K562 (cell line): ENCODE measurements around the gene RUNX1. TPM values are rescaled to one million over a fixed set of nuclear protein-coding genes. Genes with fewer than 3 reads are reported as not detected.

ENCODE experiments used
- ATAC-seq: fragments of 200-7000 bp; cut with Tn5 transposase; 3 replicates; pipeline ENCODE4 v1.9.1; 2020; ENCODE audit warnings: moderate library complexity
- BruUV-seq: library from RNA; stranded (reverse); fragments of 400-500 nt; replicated peaks from 2 replicates; lab custom pipeline; 2021; lab: Mats Ljungman, UMichigan
- CTCF ChIA-PET: fragments of 300-600 bp; formaldehyde crosslinking; extraction: SDS; loops from one replicate; lab custom pipeline; 2021; ENCODE audit warnings: low intra/inter-chr PET ratio; lab: Yijun Ruan, JAX
- POLR2A ChIA-PET: fragments of 300-600, 350-650 bp; sonication (Branson Sonifier 250); formaldehyde crosslinking; extraction: SDS; loops from one replicate; lab custom pipeline; 2021; ENCODE audit warnings: antibody characterized with exemption, inconsistent platforms; lab: Yijun Ruan, JAX
- DNase-seq, 4 experiments: peaks; one replicate each; pipeline versions ENCODE4 v3.0.0 to v3.0.0-alpha.2; 2011 to 2018; ENCODE audit warnings: low spot score in 3 of 4, mixed read lengths in 3 of 4; ENCODE audit errors: extremely low read depth in 1 of 4
- FAIRE-seq: peaks from 2 replicates; lab custom pipeline; 2011; peaks lifted over from hg19 to GRCh38; lab: Jason Lieb, UNC
- H2AFZ ChIP-seq: 2 replicates; pipeline ENCODE4 v1.6.0; 2011; ENCODE audit warnings: low read depth, low read length, control low read depth, inconsistent platforms
- H3K27ac ChIP-seq: fragments of 200-600 bp; 3 replicates; pipeline ENCODE4 v1.8.0; 2011; ENCODE audit warnings: low read depth, mild to moderate bottlenecking, control low read depth, inconsistent platforms, low read length, moderate library complexity, mixed read lengths; ENCODE audit errors: extremely low read depth
- H3K27me3 ChIP-seq, 2 experiments: fragments of 300-600 bp in 1 of 2; 2 replicates in 1 of 2; 3 replicates in 1 of 2; pipeline versions ENCODE4 v1.6.0 to v1.8.0; 2011; ENCODE audit warnings: inconsistent platforms in 2 of 2, low read length in 2 of 2, mild to moderate bottlenecking in 1 of 2, mixed read lengths in 1 of 2, moderate library complexity in 1 of 2; ENCODE audit not compliant: control insufficient read depth in 2 of 2, insufficient read depth in 2 of 2
- H3K36me3 ChIP-seq: fragments of 300-600 bp; 3 replicates; pipeline ENCODE4 v1.8.0; 2011; ENCODE audit warnings: mild to moderate bottlenecking, low read length, inconsistent platforms; ENCODE audit not compliant: control insufficient read depth, insufficient read depth
- H3K4me1 ChIP-seq, 2 experiments: fragments of 200-600 bp in 1 of 2; replicated peaks in 1 of 2; 2 replicates in 1 of 2; 3 replicates in 1 of 2; pipeline versions ENCODE4 v1.5.1 to v1.8.0; 2011; ENCODE audit warnings: inconsistent platforms in 2 of 2, low read length in 2 of 2, mild to moderate bottlenecking in 1 of 2, mixed read lengths in 1 of 2, moderate library complexity in 1 of 2; ENCODE audit not compliant: control insufficient read depth in 2 of 2, insufficient read depth in 2 of 2
- H3K4me2 ChIP-seq: 2 replicates; pipeline ENCODE4 v1.6.1; 2011; ENCODE audit warnings: low read length, control low read depth, inconsistent platforms, mixed read lengths; ENCODE audit not compliant: insufficient read depth
- H3K4me3 ChIP-seq: fragments of 200-600 bp; sonication (generic), shearing (Covaris generic); 2 replicates; pipeline ENCODE4 v1.5.1; 2016; ENCODE audit warnings: control low read depth, inconsistent platforms
- H3K79me2 ChIP-seq: fragments of 200-600 bp; 3 replicates; pipeline ENCODE4 v1.8.0; 2011; ENCODE audit warnings: low read length, inconsistent platforms; ENCODE audit not compliant: control insufficient read depth, insufficient read depth
- H3K9ac ChIP-seq, 2 experiments: 2 replicates each; pipeline versions ENCODE4 v1.6.0 to v1.6.1; 2011; ENCODE audit warnings: low read depth in 2 of 2, low read length in 2 of 2, control low read depth in 1 of 2, inconsistent platforms in 1 of 2, mild to moderate bottlenecking in 1 of 2, mixed read lengths in 1 of 2; ENCODE audit not compliant: insufficient read depth in 1 of 2
- H3K9me1 ChIP-seq: one replicate; pipeline ENCODE4 v1.6.0; 2011; ENCODE audit warnings: inconsistent platforms, mild to moderate bottlenecking, low read length, moderate library complexity; ENCODE audit not compliant: control insufficient read depth, insufficient read depth
- H3K9me3 ChIP-seq: replicated peaks from 2 replicates; pipeline ENCODE4 v1.5.1; 2011; ENCODE audit warnings: low read depth, low read length, inconsistent platforms; ENCODE audit not compliant: control insufficient read depth, insufficient read depth
- H4K20me1 ChIP-seq: replicated peaks from 2 replicates; pipeline ENCODE4 v1.6.1; 2011; ENCODE audit warnings: low read length, inconsistent platforms, mixed read lengths; ENCODE audit not compliant: control insufficient read depth, insufficient read depth
- WGBS: fragments of 100-300 bp; shearing (Covaris generic); methylation state at CpG from one replicate; pipeline ENCODE4 v1.1.6; 2016; ENCODE audit warnings: low coverage, mixed read lengths; ENCODE audit not compliant: insufficient coverage; ENCODE audit errors: missing lambda C conversion rate; 5-methylcytosine and 5-hydroxymethylcytosine counted together
- in situ Hi-C: fragments of 300-500 bp; cut with MboI; formaldehyde crosslinking; loops from 4 replicates; pipeline ENCODE4 v1.15.0; 2018; ENCODE audit warnings: inconsistent platforms, mixed read lengths
- intact Hi-C: fragments of 100-400 bp; cut with micrococcal nuclease; formaldehyde crosslinking; loops from 2 replicates; pipeline ENCODE4 v1.14.2; 2022
- polyA plus RNA-seq, 8 experiments: library from polyadenylated mRNA; depleted of rRNA in 4 of 8; stranded (reverse) in 5 of 8; unstranded in 3 of 8; fragments of >200 nt; fragmentation: Nextera tagmentation in 2 of 8; fragmentation: Illumina TruSeq in 1 of 8; extraction: Ambion mirVana in 2 of 8; extraction: Trizol in 1 of 8; gene quantifications; 2 replicates each; pipeline versions ENCODE4 v1.2.1 to v1.2.3, GENCODE V29; 2011 to 2014; ENCODE audit warnings: inconsistent platforms in 1 of 8, missing spikeins in 1 of 8
- total RNA-seq, 7 experiments: library from RNA; depleted of rRNA in 6 of 7; stranded (reverse); fragments of >200 nt in 6 of 7; fragmentation: Illumina TruSeq in 2 of 7; extraction: Trizol in 2 of 7; gene quantifications; 2 replicates each; pipeline versions ENCODE4 v1.2.1 to v1.2.3, GENCODE V29; 2011 to 2021; ENCODE audit warnings: low replicate concordance in 1 of 7
- TF ChIP-seq, protein P1 (sequence below): fragments of 450-650 bp; IDR thresholded peaks from 2 replicates; pipeline ENCODE4 v1.6.1; 2018; ENCODE audit not compliant: partially characterized antibody
- TF ChIP-seq, protein P2 (sequence below): fragments of 450-650 bp; formaldehyde crosslinking; conservative IDR thresholded peaks from 2 replicates; pipeline ENCODE4 v1.4.0; 2022; ENCODE audit warnings: mild to moderate bottlenecking, missing genetic modification characterization

Gene RUNX1
- total and polyA plus RNA-seq, 9 of the 15 experiments (the other 6 are each of a cell fraction or from before 2014, with no cell fraction given): 2.2 to 68.6 (median 17.8) TPM

GRCh38 chr21:34840693-34841092 lies 208.4 kb downstream of the RUNX1 start:
- no peak overlapping the region for H3K4me2 ChIP-seq
- H3K36me3 ChIP-seq: peaks cover 85% of the 10 kb centered on the region
- intact Hi-C loops: no loop called here
- 92% methylated on average over 4 of the region's 4 CpGs for WGBS
- H3K4me1 ChIP-seq: no peaks in the 10 kb centered on the region
- POLR2A ChIA-PET: no interaction called here
- TF ChIP-seq, protein P1, sequence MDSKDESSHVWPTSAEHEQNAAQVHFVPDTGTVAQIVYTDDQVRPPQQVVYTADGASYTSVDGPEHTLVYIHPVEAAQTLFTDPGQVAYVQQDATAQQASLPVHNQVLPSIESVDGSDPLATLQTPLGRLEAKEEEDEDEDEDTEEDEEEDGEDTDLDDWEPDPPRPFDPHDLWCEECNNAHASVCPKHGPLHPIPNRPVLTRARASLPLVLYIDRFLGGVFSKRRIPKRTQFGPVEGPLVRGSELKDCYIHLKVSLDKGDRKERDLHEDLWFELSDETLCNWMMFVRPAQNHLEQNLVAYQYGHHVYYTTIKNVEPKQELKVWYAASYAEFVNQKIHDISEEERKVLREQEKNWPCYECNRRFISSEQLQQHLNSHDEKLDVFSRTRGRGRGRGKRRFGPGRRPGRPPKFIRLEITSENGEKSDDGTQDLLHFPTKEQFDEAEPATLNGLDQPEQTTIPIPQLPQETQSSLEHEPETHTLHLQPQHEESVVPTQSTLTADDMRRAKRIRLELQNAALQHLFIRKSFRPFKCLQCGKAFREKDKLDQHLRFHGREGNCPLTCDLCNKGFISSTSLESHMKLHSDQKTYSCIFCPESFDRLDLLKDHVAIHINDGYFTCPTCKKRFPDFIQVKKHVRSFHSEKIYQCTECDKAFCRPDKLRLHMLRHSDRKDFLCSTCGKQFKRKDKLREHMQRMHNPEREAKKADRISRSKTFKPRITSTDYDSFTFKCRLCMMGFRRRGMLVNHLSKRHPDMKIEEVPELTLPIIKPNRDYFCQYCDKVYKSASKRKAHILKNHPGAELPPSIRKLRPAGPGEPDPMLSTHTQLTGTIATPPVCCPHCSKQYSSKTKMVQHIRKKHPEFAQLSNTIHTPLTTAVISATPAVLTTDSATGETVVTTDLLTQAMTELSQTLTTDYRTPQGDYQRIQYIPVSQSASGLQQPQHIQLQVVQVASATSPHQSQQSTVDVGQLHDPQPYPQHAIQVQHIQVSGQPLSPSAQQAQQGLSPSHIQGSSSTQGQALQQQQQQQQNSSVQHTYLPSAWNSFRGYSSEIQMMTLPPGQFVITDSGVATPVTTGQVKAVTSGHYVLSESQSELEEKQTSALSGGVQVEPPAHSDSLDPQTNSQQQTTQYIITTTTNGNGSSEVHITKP: peak; percentile 64
- TF ChIP-seq, protein P2, sequence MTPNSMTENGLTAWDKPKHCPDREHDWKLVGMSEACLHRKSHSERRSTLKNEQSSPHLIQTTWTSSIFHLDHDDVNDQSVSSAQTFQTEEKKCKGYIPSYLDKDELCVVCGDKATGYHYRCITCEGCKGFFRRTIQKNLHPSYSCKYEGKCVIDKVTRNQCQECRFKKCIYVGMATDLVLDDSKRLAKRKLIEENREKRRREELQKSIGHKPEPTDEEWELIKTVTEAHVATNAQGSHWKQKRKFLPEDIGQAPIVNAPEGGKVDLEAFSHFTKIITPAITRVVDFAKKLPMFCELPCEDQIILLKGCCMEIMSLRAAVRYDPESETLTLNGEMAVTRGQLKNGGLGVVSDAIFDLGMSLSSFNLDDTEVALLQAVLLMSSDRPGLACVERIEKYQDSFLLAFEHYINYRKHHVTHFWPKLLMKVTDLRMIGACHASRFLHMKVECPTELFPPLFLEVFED (CRISPR knock-in tag): no peak
- FAIRE-seq: no peak
- ATAC-seq: no peak
- no peak overlapping the region for H2AFZ ChIP-seq
- no peak overlapping the region for H3K9ac ChIP-seq
- no peak for DNase-seq
- H3K79me2 ChIP-seq: peaks cover 19% of the 10 kb centered on the region; the same call in 2 of the 3 replicates
- no peaks in the 10 kb centered on the region for H3K9me3 ChIP-seq
- no peak overlapping the region for H3K27ac ChIP-seq
- BruUV-seq: no TSS peak
- in situ Hi-C loops: no loop called here
- H3K4me3 ChIP-seq: no peak overlapping the region
- H3K9me1 ChIP-seq: no peaks in the 10 kb centered on the region
- CTCF ChIA-PET: no interaction called here
- no peaks in the 10 kb centered on the region for H3K27me3 ChIP-seq
- peaks cover 13% of the 10 kb centered on the region for H4K20me1 ChIP-seq
